NCI-H187 (cell line): ENCODE results near the gene DEFB113.
"Not testable (repeated sequence)": the region's sequence is repeated elsewhere in the genome, so short reads cannot be mapped to it uniquely, and the experiment has no call there.

Experiments used
- DNase-seq, 2 experiments: peaks; one replicate each; lab custom pipeline; 2025; lab: John Stamatoyannopoulos, UW

The DEFB113 gene

GRCh38 chr6:49969605-49970004, at the start of gene DEFB113:
DEFB113 (minus strand) TSS chr6:49969625; CDS start chr6:49969625, 0 bp downstream.
- DNase-seq, result no peak

GRCh38 chr6:50007819-50008218, 38.4 kb upstream of the DEFB113 start:
- no peak for DNase-seq

GRCh38 chr6:50003139-50003538, 33.7 kb upstream of the DEFB113 start:
- DNase-seq, result no peak

GRCh38 chr6:49995278-49995677, 25.9 kb upstream of the DEFB113 start:
- DNase-seq, result no peak

GRCh38 chr6:49988900-49989299, 19.5 kb upstream of the DEFB113 start:
- no peak for DNase-seq

GRCh38 chr6:49987749-49988148, 18.3 kb upstream of the DEFB113 start:
- DNase-seq, result no peak

- DNase-seq, result no peak
Measured at GRCh38 chr6:49986551-49986950, 17.1 kb upstream of the DEFB113 start.

- DNase-seq, result no peak
Measured at GRCh38 chr6:49982046-49982445, 12.6 kb upstream of the DEFB113 start.

- DNase-seq, result no peak
Measured at GRCh38 chr6:49980898-49981297, 11.5 kb upstream of the DEFB113 start.

GRCh38 chr6:49979584-49979983, 10.2 kb upstream of the DEFB113 start:
- DNase-seq, result no peak

GRCh38 chr6:49978332-49979226, 9.2 kb upstream of the DEFB113 start:
- no peak for DNase-seq

GRCh38 chr6:49966823-49967222, 2.6 kb downstream of the DEFB113 start:
- no peak for DNase-seq

- DNase-seq, result no peak
Measured at GRCh38 chr6:49966334-49966733, 3.1 kb downstream of the DEFB113 start.

GRCh38 chr6:49964064-49964463, 5.4 kb downstream of the DEFB113 start, which contains the start of gene DEFB114:
DEFB114 (minus strand) TSS chr6:49964164; CDS start chr6:49964105, 59 bp downstream.
- no peak for DNase-seq

- no peak for DNase-seq
Measured at GRCh38 chr6:49958180-49958579, 11.2 kb downstream of the DEFB113 start.

- DNase-seq, result no peak
Measured at GRCh38 chr6:49955847-49956246, 13.6 kb downstream of the DEFB113 start.

GRCh38 chr6:49951926-49952325, 17.5 kb downstream of the DEFB113 start:
- no peak for DNase-seq

- DNase-seq, result no peak
Measured at GRCh38 chr6:49950415-49950751, 19.0 kb downstream of the DEFB113 start.

GRCh38 chr6:49949062-49949461, 20.4 kb downstream of the DEFB113 start:
- DNase-seq, result no peak

- DNase-seq, result no peak
Measured at GRCh38 chr6:49946835-49947234, 22.6 kb downstream of the DEFB113 start.

- DNase-seq, result not testable (repeated sequence)
Measured at GRCh38 chr6:49944068-49944467, 25.4 kb downstream of the DEFB113 start.

- DNase-seq, result no peak
Measured at GRCh38 chr6:49939993-49940498, 29.4 kb downstream of the DEFB113 start.

GRCh38 chr6:49937811-49938210, 31.6 kb downstream of the DEFB113 start:
- DNase-seq, result no peak

- no peak for DNase-seq
Measured at GRCh38 chr6:49937017-49937416, 32.4 kb downstream of the DEFB113 start.
